Measurements from ENCODE around the gene PTPN14.
"Not testable (repeated sequence)": the region's sequence is repeated elsewhere in the genome, so short reads cannot be mapped to it uniquely, and the experiment has no call there.

PTPN14 gene

GRCh38 chr1:214404154-214404553 is 147.2 kb downstream of the PTPN14 start:
- no peak for DNase-seq (ENCODE audit: low read depth in 2 of 2, low spot score in 1 of 2)

GRCh38 chr1:214403431-214403830 is 148.0 kb downstream of the PTPN14 start:
- DNase-seq (ENCODE audit: low read depth in 2 of 2, low spot score in 1 of 2): no peak

GRCh38 chr1:214402613-214403083 is 148.8 kb downstream of the PTPN14 start:
- no peak for DNase-seq (ENCODE audit: low read depth in 2 of 2, low spot score in 1 of 2)

GRCh38 chr1:214401666-214402065 is 149.7 kb downstream of the PTPN14 start:
- no peak for DNase-seq (ENCODE audit: low read depth in 2 of 2, low spot score in 1 of 2)

GRCh38 chr1:214400131-214400530 is 151.3 kb downstream of the PTPN14 start:
- no peak for DNase-seq (ENCODE audit: low read depth in 2 of 2, low spot score in 1 of 2)

GRCh38 chr1:214398490-214398889 is 152.9 kb downstream of the PTPN14 start:
- no peak for DNase-seq (ENCODE audit: low read depth in 2 of 2, low spot score in 1 of 2)

- DNase-seq (ENCODE audit: low read depth in 2 of 2, low spot score in 1 of 2): no peak
Measured at GRCh38 chr1:214397497-214397896, 153.9 kb downstream of the PTPN14 start.

GRCh38 chr1:214396330-214396729 is 155.1 kb downstream of the PTPN14 start:
- DNase-seq (ENCODE audit: low read depth in 2 of 2, low spot score in 1 of 2): no peak

- not testable (repeated sequence) for DNase-seq (ENCODE audit: low read depth in 2 of 2, low spot score in 1 of 2)
Measured at GRCh38 chr1:214394569-214394968, 156.8 kb downstream of the PTPN14 start.

- no peak for DNase-seq (ENCODE audit: low read depth in 2 of 2, low spot score in 1 of 2)
Measured at GRCh38 chr1:214393086-214393485, 158.3 kb downstream of the PTPN14 start.

GRCh38 chr1:214391873-214392645 is 159.3 kb downstream of the PTPN14 start:
- DNase-seq (ENCODE audit: low read depth in 2 of 2, low spot score in 1 of 2): no peak

- DNase-seq (ENCODE audit: low read depth in 2 of 2, low spot score in 1 of 2): no peak
Measured at GRCh38 chr1:214389734-214390133, 161.7 kb downstream of the PTPN14 start.

- DNase-seq (ENCODE audit: low read depth in 2 of 2, low spot score in 1 of 2): no peak
Measured at GRCh38 chr1:214386747-214387146, 164.7 kb downstream of the PTPN14 start.

- DNase-seq (ENCODE audit: low read depth in 2 of 2, low spot score in 1 of 2): no peak
Measured at GRCh38 chr1:214386333-214386732, 165.1 kb downstream of the PTPN14 start.

GRCh38 chr1:214385428-214385827 is 166.0 kb downstream of the PTPN14 start:
- DNase-seq (ENCODE audit: low read depth in 2 of 2, low spot score in 1 of 2): no peak

GRCh38 chr1:214384373-214385079 is 166.9 kb downstream of the PTPN14 start:
- DNase-seq (ENCODE audit: low read depth in 2 of 2, low spot score in 1 of 2): no peak

GRCh38 chr1:214383381-214384372 is 167.7 kb downstream of the PTPN14 start:
- no peak for DNase-seq (ENCODE audit: low read depth in 2 of 2, low spot score in 1 of 2)

GRCh38 chr1:214380986-214381695 is 170.3 kb downstream of the PTPN14 start:
- DNase-seq (ENCODE audit: low read depth in 2 of 2, low spot score in 1 of 2): no peak

GRCh38 chr1:214380396-214380795 is 171.0 kb downstream of the PTPN14 start:
- DNase-seq (ENCODE audit: low read depth in 2 of 2, low spot score in 1 of 2): no peak

GRCh38 chr1:214379236-214379970 is 172.0 kb downstream of the PTPN14 start:
- no peak for DNase-seq (ENCODE audit: low read depth in 2 of 2, low spot score in 1 of 2)
